GM12864 (cell line): ENCODE results near the gene PEX11B.

ENCODE experiments used
- DNase-seq: peaks from one replicate; pipeline ENCODE4 v3.0.0-alpha.2; 2011; ENCODE audit warnings: low read depth
- H3K4me3 ChIP-seq: 2 replicates; pipeline ENCODE4 v1.5.1; 2011; ENCODE audit warnings: mild to moderate bottlenecking, low read depth, low read length, control low read depth
- CTCF ChIP-seq: IDR thresholded peaks from 2 replicates; pipeline ENCODE4 v1.5.1; 2011; ENCODE audit warnings: low read depth, mild to moderate bottlenecking, moderate library complexity, low read length, control low read depth, inconsistent platforms; ENCODE audit errors: missing control alignments

PEX11B gene

DNA sequence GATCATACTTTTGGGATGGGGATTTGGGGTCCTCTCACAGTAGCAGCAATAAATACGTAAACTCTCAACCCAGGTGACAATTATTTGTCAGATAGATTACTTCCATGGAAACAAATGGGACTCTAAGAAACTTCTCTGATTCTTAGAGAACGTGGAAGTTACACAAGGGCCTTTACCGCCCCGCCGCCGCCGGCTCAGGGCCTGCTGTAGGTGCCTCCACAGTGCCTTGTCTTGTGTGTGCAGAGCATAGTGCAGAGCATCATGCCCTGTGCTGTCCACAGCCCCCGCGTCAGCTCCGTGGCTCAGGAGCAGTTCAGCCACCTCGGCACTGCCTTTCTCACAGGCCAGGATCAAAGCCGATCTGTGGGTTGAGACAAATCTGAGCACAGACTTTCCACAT is 43.9 kb downstream of the PEX11B start:
- no peak overlapping the region for H3K4me3 ChIP-seq
- DNase-seq = no peak
- no peak for TF ChIP-seq CTCF

GRCh38 chr1:145871994-145872924 is 46.3 kb downstream of the PEX11B start:
- H3K4me3 ChIP-seq = peak overlapping the region; percentile 18; the same call in 1 of the 2 replicates
- TF ChIP-seq CTCF = no peak
- DNase-seq = no peak

- DNase-seq = no peak
- no peak overlapping the region for H3K4me3 ChIP-seq
- no peak for TF ChIP-seq CTCF
These were observed 50.3 kb downstream of the PEX11B start for GRCh38 chr1:145868232-145868631.

GRCh38 chr1:145863282-145864018 is 55.1 kb downstream of the PEX11B start:
- H3K4me3 ChIP-seq = no peak overlapping the region

More at GRCh38 chr1:145863282-145864018, 55.1 kb downstream of the PEX11B start:
- no peak for DNase-seq
- no peak for TF ChIP-seq CTCF
